OCI-LY1 (cell line): ENCODE results near the gene STARD13.

Experiments used
- EZH2 ChIP-seq: fragments of 200-600 bp; sonication (generic), shearing (Covaris generic); IDR thresholded peaks from 2 replicates; pipeline ENCODE4 v1.8.0; 2017; ENCODE audit warnings: borderline replicate concordance, mixed run types, mild to moderate bottlenecking, antibody characterized with exemption, low read length, moderate library complexity, mixed read lengths
- TF ChIP-seq, protein P1 (sequence below): fragments of 200-600 bp; sonication (generic), shearing (Covaris generic); IDR thresholded peaks from 2 replicates; pipeline ENCODE4 v1.5.1; 2017; ENCODE audit warnings: mild to moderate bottlenecking, antibody characterized with exemption, low read length, moderate library complexity, mixed read lengths

DNA sequence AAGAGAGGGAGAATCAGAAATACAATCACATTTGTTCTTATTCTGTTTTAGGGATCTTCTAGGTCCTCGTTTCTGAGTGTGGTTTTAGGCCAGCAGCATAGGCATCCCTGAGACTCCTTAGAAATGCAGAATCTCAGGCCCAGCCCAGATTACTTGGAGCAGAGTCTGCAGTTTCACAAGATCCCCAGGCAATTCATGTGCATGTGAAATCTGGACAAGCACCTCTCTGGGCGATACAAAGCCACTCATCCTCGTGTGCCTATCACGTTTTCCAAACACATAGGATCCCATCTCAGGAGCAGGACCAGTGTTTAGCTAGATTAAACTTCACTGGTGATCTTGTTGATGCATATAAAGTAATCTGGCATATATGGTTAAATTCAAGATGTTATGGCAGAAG is 182.1 kb downstream of the STARD13 start:
- TF ChIP-seq, protein P1, sequence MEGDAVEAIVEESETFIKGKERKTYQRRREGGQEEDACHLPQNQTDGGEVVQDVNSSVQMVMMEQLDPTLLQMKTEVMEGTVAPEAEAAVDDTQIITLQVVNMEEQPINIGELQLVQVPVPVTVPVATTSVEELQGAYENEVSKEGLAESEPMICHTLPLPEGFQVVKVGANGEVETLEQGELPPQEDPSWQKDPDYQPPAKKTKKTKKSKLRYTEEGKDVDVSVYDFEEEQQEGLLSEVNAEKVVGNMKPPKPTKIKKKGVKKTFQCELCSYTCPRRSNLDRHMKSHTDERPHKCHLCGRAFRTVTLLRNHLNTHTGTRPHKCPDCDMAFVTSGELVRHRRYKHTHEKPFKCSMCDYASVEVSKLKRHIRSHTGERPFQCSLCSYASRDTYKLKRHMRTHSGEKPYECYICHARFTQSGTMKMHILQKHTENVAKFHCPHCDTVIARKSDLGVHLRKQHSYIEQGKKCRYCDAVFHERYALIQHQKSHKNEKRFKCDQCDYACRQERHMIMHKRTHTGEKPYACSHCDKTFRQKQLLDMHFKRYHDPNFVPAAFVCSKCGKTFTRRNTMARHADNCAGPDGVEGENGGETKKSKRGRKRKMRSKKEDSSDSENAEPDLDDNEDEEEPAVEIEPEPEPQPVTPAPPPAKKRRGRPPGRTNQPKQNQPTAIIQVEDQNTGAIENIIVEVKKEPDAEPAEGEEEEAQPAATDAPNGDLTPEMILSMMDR, result no peak
- no peak for TF ChIP-seq EZH2
